Astrocyte of the spinal cord (primary cell): ENCODE measurements around the gene ACE2.

Experiments used
- DNase-seq: peaks from one replicate; pipeline ENCODE4 v3.0.0; 2011; ENCODE audit warnings: low read depth, low spot score
- H3K4me3 ChIP-seq: 2 replicates; pipeline ENCODE4 v1.5.1; 2011; ENCODE audit warnings: low read depth, mild to moderate bottlenecking, low read length, moderate library complexity
- in situ Hi-C: cut with HindIII; loops from 2 replicates; pipeline ENCODE4 v1.10.0; 2017; ENCODE audit warnings: low sequenced_read_pairs
- TF ChIP-seq, protein P1 (sequence below): IDR thresholded peaks from 2 replicates; pipeline ENCODE4 v1.5.1; 2012; ENCODE audit warnings: low read depth, mild to moderate bottlenecking, low read length, inconsistent platforms

ACE2 gene

DNA sequence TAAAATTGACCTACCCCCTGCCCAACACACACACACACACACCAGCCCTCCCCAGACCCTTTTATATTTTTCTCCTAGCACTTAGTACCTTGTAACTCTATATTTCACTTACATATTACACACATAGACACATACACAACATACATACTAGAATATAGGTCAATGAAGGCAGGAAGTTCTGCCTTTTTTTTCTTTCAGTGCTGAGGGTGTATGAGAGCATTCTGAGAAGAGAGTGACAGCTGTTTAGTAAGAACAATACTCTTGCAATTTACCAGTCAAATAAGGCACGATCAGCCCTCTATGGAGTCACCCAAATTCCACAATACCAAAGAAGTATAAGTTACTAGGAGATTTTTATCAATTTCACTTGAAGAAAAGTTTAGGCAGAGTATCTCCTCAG is 33.5 kb downstream of the ACE2 start:
- no peak for DNase-seq
- in situ Hi-C loops: no loop called here

GRCh38 chrX:15566244-15566643 is 34.5 kb downstream of the ACE2 start:
- H3K4me3 ChIP-seq: no peak overlapping the region
- no peak for DNase-seq
- in situ Hi-C loops: no loop called here
- TF ChIP-seq, protein P1, sequence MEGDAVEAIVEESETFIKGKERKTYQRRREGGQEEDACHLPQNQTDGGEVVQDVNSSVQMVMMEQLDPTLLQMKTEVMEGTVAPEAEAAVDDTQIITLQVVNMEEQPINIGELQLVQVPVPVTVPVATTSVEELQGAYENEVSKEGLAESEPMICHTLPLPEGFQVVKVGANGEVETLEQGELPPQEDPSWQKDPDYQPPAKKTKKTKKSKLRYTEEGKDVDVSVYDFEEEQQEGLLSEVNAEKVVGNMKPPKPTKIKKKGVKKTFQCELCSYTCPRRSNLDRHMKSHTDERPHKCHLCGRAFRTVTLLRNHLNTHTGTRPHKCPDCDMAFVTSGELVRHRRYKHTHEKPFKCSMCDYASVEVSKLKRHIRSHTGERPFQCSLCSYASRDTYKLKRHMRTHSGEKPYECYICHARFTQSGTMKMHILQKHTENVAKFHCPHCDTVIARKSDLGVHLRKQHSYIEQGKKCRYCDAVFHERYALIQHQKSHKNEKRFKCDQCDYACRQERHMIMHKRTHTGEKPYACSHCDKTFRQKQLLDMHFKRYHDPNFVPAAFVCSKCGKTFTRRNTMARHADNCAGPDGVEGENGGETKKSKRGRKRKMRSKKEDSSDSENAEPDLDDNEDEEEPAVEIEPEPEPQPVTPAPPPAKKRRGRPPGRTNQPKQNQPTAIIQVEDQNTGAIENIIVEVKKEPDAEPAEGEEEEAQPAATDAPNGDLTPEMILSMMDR: no peak

More for the DNA sequence above, 33.5 kb downstream of the ACE2 start:
- H3K4me3 ChIP-seq: no peak overlapping the region
- TF ChIP-seq, protein P1: no peak

- TF ChIP-seq, protein P1: peak; percentile 62
- DNase-seq: peak; percentile 55
- in situ Hi-C loops: no loop called here
- no peak overlapping the region for H3K4me3 ChIP-seq
These were observed 35.7 kb downstream of the ACE2 start for GRCh38 chrX:15564981-15565579.

GRCh38 chrX:15563056-15563455 is 37.7 kb downstream of the ACE2 start:
- in situ Hi-C loops: no loop called here

DNA sequence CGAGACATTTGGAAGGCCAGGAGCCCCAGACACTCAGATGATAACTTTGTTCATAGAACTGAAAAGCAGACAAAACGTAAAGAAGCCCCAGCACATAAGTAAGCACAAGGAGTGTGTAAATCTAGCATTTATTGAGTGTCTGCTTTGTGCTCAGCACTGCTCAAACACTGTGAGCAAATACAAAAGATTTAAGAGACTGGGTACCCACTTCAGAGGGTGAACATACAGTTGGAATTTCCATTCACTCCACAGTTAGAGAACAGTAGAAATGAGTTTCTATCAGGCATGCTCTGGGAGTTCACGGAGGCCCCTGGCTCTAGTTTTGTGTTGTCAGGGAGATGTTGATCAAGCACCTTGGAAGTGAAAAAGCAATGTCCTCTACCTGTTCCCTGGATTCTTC is 39.8 kb downstream of the ACE2 start:
- in situ Hi-C loops: no loop called here
- DNase-seq: no peak
- TF ChIP-seq, protein P1: no peak
- no peak overlapping the region for H3K4me3 ChIP-seq

More at GRCh38 chrX:15563056-15563455, 37.7 kb downstream of the ACE2 start:
- no peak for DNase-seq
- H3K4me3 ChIP-seq: no peak overlapping the region
- TF ChIP-seq, protein P1: no peak

- DNase-seq: no peak
These were observed 41.5 kb downstream of the ACE2 start for GRCh38 chrX:15559227-15559626.

More at GRCh38 chrX:15559227-15559626, 41.5 kb downstream of the ACE2 start:
- H3K4me3 ChIP-seq: no peak overlapping the region
- TF ChIP-seq, protein P1: no peak
- in situ Hi-C loops: no loop called here
